Prostate gland (tissue), 2 donors: ENCODE data around the gene SETBP1.

Experiments
- POLR2A ChIP-seq: fragments of 450-650 bp; IDR thresholded peaks from one replicate; pipeline ENCODE4 v1.6.1; 2016; ENCODE audit warnings: antibody characterized with exemption, mild to moderate bottlenecking
- POLR2AphosphoS5 ChIP-seq: sonication (generic); formaldehyde crosslinking; IDR thresholded peaks from one replicate; pipeline ENCODE4 v1.6.1; 2017; ENCODE audit warnings: antibody characterized with exemption
- TF ChIP-seq, protein P1 (sequence below), 4 experiments: fragments of 200-600 bp in 2 of 4; fragments of 450-650 bp in 2 of 4; sonication (generic) in 2 of 4; IDR thresholded peaks; 1 replicate in 3 of 4; 2 replicates in 1 of 4; pipeline ENCODE4 v1.5.1; 2016 to 2019; ENCODE audit warnings: antibody characterized with exemption in 4 of 4, mild to moderate bottlenecking in 2 of 4, moderate library complexity in 2 of 4

DNA sequence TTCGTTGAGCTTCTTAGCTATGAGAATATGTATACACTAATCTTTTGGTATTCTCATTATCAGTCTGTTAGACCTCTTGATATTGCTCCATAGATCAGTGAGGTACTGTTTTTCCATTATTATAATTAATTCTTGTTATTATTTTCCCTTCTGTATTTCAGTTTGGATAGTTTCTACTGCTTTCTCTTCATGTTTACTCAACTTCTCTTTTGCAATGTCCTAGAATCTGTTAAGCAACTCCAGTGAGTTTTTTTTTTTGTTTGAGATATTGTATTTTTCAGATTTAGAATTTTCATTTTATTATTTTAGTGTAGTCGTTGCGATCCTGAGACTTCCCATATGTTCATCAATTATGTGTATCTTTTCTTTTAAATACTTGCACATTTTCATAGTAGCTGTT, 260.8 kb downstream of the SETBP1 start:
- TF ChIP-seq, protein P1, sequence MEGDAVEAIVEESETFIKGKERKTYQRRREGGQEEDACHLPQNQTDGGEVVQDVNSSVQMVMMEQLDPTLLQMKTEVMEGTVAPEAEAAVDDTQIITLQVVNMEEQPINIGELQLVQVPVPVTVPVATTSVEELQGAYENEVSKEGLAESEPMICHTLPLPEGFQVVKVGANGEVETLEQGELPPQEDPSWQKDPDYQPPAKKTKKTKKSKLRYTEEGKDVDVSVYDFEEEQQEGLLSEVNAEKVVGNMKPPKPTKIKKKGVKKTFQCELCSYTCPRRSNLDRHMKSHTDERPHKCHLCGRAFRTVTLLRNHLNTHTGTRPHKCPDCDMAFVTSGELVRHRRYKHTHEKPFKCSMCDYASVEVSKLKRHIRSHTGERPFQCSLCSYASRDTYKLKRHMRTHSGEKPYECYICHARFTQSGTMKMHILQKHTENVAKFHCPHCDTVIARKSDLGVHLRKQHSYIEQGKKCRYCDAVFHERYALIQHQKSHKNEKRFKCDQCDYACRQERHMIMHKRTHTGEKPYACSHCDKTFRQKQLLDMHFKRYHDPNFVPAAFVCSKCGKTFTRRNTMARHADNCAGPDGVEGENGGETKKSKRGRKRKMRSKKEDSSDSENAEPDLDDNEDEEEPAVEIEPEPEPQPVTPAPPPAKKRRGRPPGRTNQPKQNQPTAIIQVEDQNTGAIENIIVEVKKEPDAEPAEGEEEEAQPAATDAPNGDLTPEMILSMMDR (IDR thresholded peaks at IDR 0.05): no peak
- TF ChIP-seq POLR2A (no peak), POLR2AphosphoS5 (no peak)
